Nephron progenitor cell (in vitro differentiated cells): ENCODE data around the gene GALNT10.

Experiments
- DNase-seq: peaks from one replicate; pipeline ENCODE4 v3.0.0; 2021
- H3K27ac Mint-ChIP-seq: 2 replicates; pipeline ENCODE4 v1.8.0; 2021; ENCODE audit warnings: mild to moderate bottlenecking, moderate library complexity, mixed read lengths
- H3K27me3 Mint-ChIP-seq: 2 replicates; pipeline ENCODE4 v1.8.0; 2021; ENCODE audit warnings: mild to moderate bottlenecking, low read depth, mixed read lengths; ENCODE audit not compliant: poor library complexity
- H3K36me3 Mint-ChIP-seq: 2 replicates; pipeline ENCODE4 v1.8.0; 2021; ENCODE audit warnings: low read depth, mixed read lengths
- H3K4me1 Mint-ChIP-seq: 2 replicates; pipeline ENCODE4 v1.8.0; 2021; ENCODE audit warnings: mixed read lengths
- H3K4me3 Mint-ChIP-seq: 2 replicates; pipeline ENCODE4 v1.8.0; 2021; ENCODE audit warnings: mild to moderate bottlenecking, moderate library complexity, mixed read lengths
- H3K9me3 Mint-ChIP-seq: 2 replicates; pipeline ENCODE4 v1.8.0; 2021; ENCODE audit warnings: mild to moderate bottlenecking, moderate library complexity, mixed read lengths
- CTCF ChIP-seq: fragments of 200-600 bp; sonication (generic); IDR thresholded peaks from 2 replicates; pipeline ENCODE4 v1.5.0; 2021; ENCODE audit warnings: antibody characterized with exemption

Gene GALNT10

GRCh38 chr5:154455585-154455984 is 265.1 kb downstream of the GALNT10 start:
- Mint-ChIP-seq H3K27ac (no peak overlapping the region), H3K4me3 (no peak overlapping the region)

DNA sequence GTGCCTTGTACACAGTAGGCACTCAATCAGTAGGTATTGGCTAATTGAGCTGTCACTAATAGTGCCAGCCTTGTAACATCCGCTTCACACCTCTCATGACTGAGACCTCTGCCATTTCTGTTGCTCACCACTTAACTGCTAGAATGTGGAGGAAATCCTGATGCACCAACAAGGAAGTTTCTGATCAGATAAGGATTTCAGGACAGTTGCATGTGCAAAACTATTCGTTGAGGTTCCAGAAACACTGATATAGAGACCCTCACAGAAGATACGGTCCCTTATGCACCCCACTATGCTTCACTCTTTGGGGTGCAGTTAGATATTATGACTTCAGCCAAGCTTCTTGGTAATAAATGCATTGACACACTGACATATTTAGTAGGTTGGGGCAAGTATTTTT is 266.0 kb downstream of the GALNT10 start:
- H3K9me3 Mint-ChIP-seq: no peaks in the 10 kb centered on the region
- H3K27me3 Mint-ChIP-seq: no peaks in the 10 kb centered on the region
- H3K4me1 Mint-ChIP-seq: peaks cover 3% of the 10 kb centered on the region
- H3K4me3 Mint-ChIP-seq: no peak overlapping the region
- no peak for DNase-seq
- no peak for TF ChIP-seq CTCF
- no peak overlapping the region for H3K27ac Mint-ChIP-seq
- H3K36me3 Mint-ChIP-seq: peaks cover 50% of the 10 kb centered on the region

More at GRCh38 chr5:154455585-154455984, 265.1 kb downstream of the GALNT10 start:
- TF ChIP-seq CTCF: no peak
- peaks cover 59% of the 10 kb centered on the region for H3K36me3 Mint-ChIP-seq
- DNase-seq: no peak
- no peaks in the 10 kb centered on the region for H3K9me3 Mint-ChIP-seq
- no peaks in the 10 kb centered on the region for H3K27me3 Mint-ChIP-seq
- no peaks in the 10 kb centered on the region for H3K4me1 Mint-ChIP-seq

- no peak for TF ChIP-seq CTCF
- Mint-ChIP-seq H3K27ac (no peak overlapping the region), H3K4me3 (no peak overlapping the region), H3K4me1 (peaks cover 11% of the 10 kb centered on the region), H3K9me3 (no peaks in the 10 kb centered on the region), H3K36me3 (peaks cover 34% of the 10 kb centered on the region), H3K27me3 (no peaks in the 10 kb centered on the region)
- no peak for DNase-seq
Measured at GRCh38 chr5:154459015-154459414, 268.5 kb downstream of the GALNT10 start.

DNA sequence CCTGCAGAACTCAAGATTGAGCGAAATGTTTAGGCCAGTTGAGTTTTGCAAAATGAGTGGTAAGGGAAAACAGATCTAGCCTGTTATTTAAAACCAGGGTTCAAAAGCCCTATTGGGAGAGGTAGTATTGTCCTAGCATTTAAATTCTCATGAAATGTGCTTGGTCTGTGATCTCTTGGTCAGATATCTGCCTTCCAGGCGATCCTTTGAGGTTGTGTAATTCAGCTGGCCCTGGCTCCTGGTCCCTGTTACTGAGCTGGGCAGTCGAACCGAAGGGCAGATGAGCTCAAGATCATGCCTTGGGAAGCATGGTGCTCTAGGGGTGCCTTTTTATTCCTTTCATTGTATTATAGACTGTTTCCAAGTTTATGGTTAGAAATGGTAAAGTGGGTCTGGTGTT is 269.6 kb downstream of the GALNT10 start:
- no peak for DNase-seq
- H3K36me3 Mint-ChIP-seq: peaks cover 28% of the 10 kb centered on the region
- H3K4me3 Mint-ChIP-seq: no peak overlapping the region
- TF ChIP-seq CTCF: no peak
- peaks cover 3% of the 10 kb centered on the region for H3K27me3 Mint-ChIP-seq
- no peak overlapping the region for H3K27ac Mint-ChIP-seq
- peaks cover 21% of the 10 kb centered on the region for H3K4me1 Mint-ChIP-seq
- no peaks in the 10 kb centered on the region for H3K9me3 Mint-ChIP-seq

DNA sequence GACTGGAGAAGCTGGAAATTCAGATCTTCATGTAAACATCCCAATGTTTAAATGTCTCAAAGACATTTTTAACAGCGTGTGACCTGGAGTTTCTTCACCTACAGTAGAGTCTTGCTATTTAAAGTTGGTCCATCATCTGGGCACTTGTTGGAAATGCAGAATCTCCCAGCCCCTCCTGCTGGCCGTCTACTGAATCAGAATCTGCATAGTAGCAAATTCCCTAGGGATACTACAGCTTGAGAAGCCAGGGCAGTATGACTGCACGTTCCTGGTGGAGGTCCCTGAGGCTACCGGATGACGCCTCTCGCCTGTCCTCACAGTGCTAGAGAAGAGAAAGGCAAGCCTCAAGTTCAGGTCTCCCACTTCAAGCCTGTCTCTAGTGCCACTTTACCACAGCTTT is 271.0 kb downstream of the GALNT10 start:
- Mint-ChIP-seq H3K27ac (no peak overlapping the region), H3K27me3 (peaks cover 15% of the 10 kb centered on the region), H3K36me3 (peaks cover 17% of the 10 kb centered on the region), H3K4me3 (no peak overlapping the region), H3K4me1 (peaks cover 21% of the 10 kb centered on the region), H3K9me3 (no peaks in the 10 kb centered on the region)
- no peak for TF ChIP-seq CTCF
- no peak for DNase-seq

- no peak for DNase-seq
- no peak for TF ChIP-seq CTCF
- Mint-ChIP-seq H3K4me1 (peaks cover 27% of the 10 kb centered on the region), H3K4me3 (no peak overlapping the region), H3K9me3 (no peaks in the 10 kb centered on the region), H3K27ac (no peak overlapping the region), H3K36me3 (no peaks in the 10 kb centered on the region), H3K27me3 (peaks cover 39% of the 10 kb centered on the region)
Measured at GRCh38 chr5:154464438-154464837, 273.9 kb downstream of the GALNT10 start.
